ENCODE results near the gene GJB3. TPM values are rescaled to one million over a fixed set of nuclear protein-coding genes. Genes with fewer than 3 reads are reported as not detected.
"Not testable (repeated sequence)": the region's sequence is repeated elsewhere in the genome, so short reads cannot be mapped to it uniquely, and the experiment has no call there.

The GJB3 gene
- total and polyA plus RNA-seq, 2 donors: 0.66 to 4.5 TPM

GRCh38 chr1:34768856-34769255 is 12.2 kb upstream of the GJB3 start:
- H3K9me3 ChIP-seq (ENCODE audit: control insufficient read depth in 2 of 2, insufficient read depth in 1 of 2, low read length in 1 of 2): no peaks in the 10 kb centered on the region
- H3K27ac ChIP-seq (ENCODE audit: low read depth in 1 of 2, low read length in 1 of 2): no peak overlapping the region
- H3K4me1 ChIP-seq (ENCODE audit: control insufficient read depth in 2 of 2, insufficient read depth in 2 of 2, low read length in 2 of 2): no peaks in the 10 kb centered on the region
- WGBS: 92% methylated on average over 3 of the region's 3 CpGs
- no peaks in the 10 kb centered on the region for H3K36me3 ChIP-seq (ENCODE audit: control insufficient read depth in 2 of 2, insufficient read depth in 2 of 2, low read length in 1 of 2)
- H3K4me3 ChIP-seq (ENCODE audit: low read length in 2 of 2): no peak overlapping the region
- H3K27me3 ChIP-seq (ENCODE audit: control insufficient read depth in 2 of 2, insufficient read depth in 1 of 2, low read length in 1 of 2): no peaks in the 10 kb centered on the region
- no peak for DNase-seq (ENCODE audit: low read depth in 6 of 9, low spot score in 9 of 9)

- Histone ChIP-seq H3K9me3 (ENCODE audit: control insufficient read depth in 2 of 2, insufficient read depth in 1 of 2, low read length in 1 of 2) (no peaks in the 10 kb centered on the region), H3K27me3 (ENCODE audit: control insufficient read depth in 2 of 2, insufficient read depth in 1 of 2, low read length in 1 of 2) (no peaks in the 10 kb centered on the region), H3K4me1 (ENCODE audit: control insufficient read depth in 2 of 2, insufficient read depth in 2 of 2, low read length in 2 of 2) (no peaks in the 10 kb centered on the region), H3K36me3 (ENCODE audit: control insufficient read depth in 2 of 2, insufficient read depth in 2 of 2, low read length in 1 of 2) (no peaks in the 10 kb centered on the region), H3K4me3 (ENCODE audit: low read length in 2 of 2) (no peak overlapping the region), H3K27ac (ENCODE audit: low read depth in 1 of 2, low read length in 1 of 2) (no peak overlapping the region)
- 97% methylated on average over 5 of the region's 5 CpGs for WGBS
- DNase-seq (ENCODE audit: low read depth in 6 of 9, low spot score in 9 of 9): no peak
Observed at GRCh38 chr1:34770891-34771504, 10.0 kb upstream of the GJB3 start.

- DNase-seq (ENCODE audit: low read depth in 6 of 9, low spot score in 9 of 9): no peak
Observed at GRCh38 chr1:34771573-34772371, 9.2 kb upstream of the GJB3 start.

GRCh38 chr1:34773114-34773513 is 7.9 kb upstream of the GJB3 start:
- WGBS: 85% methylated on average over 4 of the region's 4 CpGs

More at GRCh38 chr1:34771573-34772371, 9.2 kb upstream of the GJB3 start:
- H3K36me3 ChIP-seq (ENCODE audit: control insufficient read depth in 2 of 2, insufficient read depth in 2 of 2, low read length in 1 of 2): no peaks in the 10 kb centered on the region
- no peak overlapping the region for H3K27ac ChIP-seq (ENCODE audit: low read depth in 1 of 2, low read length in 1 of 2)
- 97% methylated on average over 16 of the region's 16 CpGs for WGBS
- H3K27me3 ChIP-seq (ENCODE audit: control insufficient read depth in 2 of 2, insufficient read depth in 1 of 2, low read length in 1 of 2): peaks cover 0 to 2% of the 10 kb centered on the region in 2 donors
- no peaks in the 10 kb centered on the region for H3K4me1 ChIP-seq (ENCODE audit: control insufficient read depth in 2 of 2, insufficient read depth in 2 of 2, low read length in 2 of 2)
- H3K4me3 ChIP-seq (ENCODE audit: low read length in 2 of 2): no peak overlapping the region
- H3K9me3 ChIP-seq (ENCODE audit: control insufficient read depth in 2 of 2, insufficient read depth in 1 of 2, low read length in 1 of 2): no peaks in the 10 kb centered on the region

GRCh38 chr1:34774957-34775356 is 6.1 kb upstream of the GJB3 start:
- DNase-seq (ENCODE audit: low read depth in 6 of 9, low spot score in 9 of 9): no peak
- H3K9me3 ChIP-seq (ENCODE audit: control insufficient read depth in 2 of 2, insufficient read depth in 1 of 2, low read length in 1 of 2): no peaks in the 10 kb centered on the region
- no peak overlapping the region for H3K27ac ChIP-seq (ENCODE audit: low read depth in 1 of 2, low read length in 1 of 2)
- no peak overlapping the region for H3K4me3 ChIP-seq (ENCODE audit: low read length in 2 of 2)
- H3K36me3 ChIP-seq (ENCODE audit: control insufficient read depth in 2 of 2, insufficient read depth in 2 of 2, low read length in 1 of 2): no peaks in the 10 kb centered on the region
- peaks cover 3 to 13% of the 10 kb centered on the region in 2 donors for H3K27me3 ChIP-seq (ENCODE audit: control insufficient read depth in 2 of 2, insufficient read depth in 1 of 2, low read length in 1 of 2)
- H3K4me1 ChIP-seq (ENCODE audit: control insufficient read depth in 2 of 2, insufficient read depth in 2 of 2, low read length in 2 of 2): peaks cover 0 to 2% of the 10 kb centered on the region in 2 donors
- WGBS: 80% methylated on average over 8 of the region's 8 CpGs

More at GRCh38 chr1:34773114-34773513, 7.9 kb upstream of the GJB3 start:
- not testable (repeated sequence) for H3K27me3 ChIP-seq (ENCODE audit: control insufficient read depth in 2 of 2, insufficient read depth in 1 of 2, low read length in 1 of 2); H3K9me3 ChIP-seq (ENCODE audit: control insufficient read depth in 2 of 2, insufficient read depth in 1 of 2, low read length in 1 of 2); H3K4me1 ChIP-seq (ENCODE audit: control insufficient read depth in 2 of 2, insufficient read depth in 2 of 2, low read length in 2 of 2); H3K27ac ChIP-seq (ENCODE audit: low read depth in 1 of 2, low read length in 1 of 2); H3K4me3 ChIP-seq (ENCODE audit: low read length in 2 of 2); H3K36me3 ChIP-seq (ENCODE audit: control insufficient read depth in 2 of 2, insufficient read depth in 2 of 2, low read length in 1 of 2); DNase-seq (ENCODE audit: low read depth in 6 of 9, low spot score in 9 of 9)

GRCh38 chr1:34776911-34777310 is 4.1 kb upstream of the GJB3 start:
- Histone ChIP-seq H3K27me3 (ENCODE audit: control insufficient read depth in 2 of 2, insufficient read depth in 1 of 2, low read length in 1 of 2) (peaks cover 11 to 33% of the 10 kb centered on the region in 2 donors), H3K4me1 (ENCODE audit: control insufficient read depth in 2 of 2, insufficient read depth in 2 of 2, low read length in 2 of 2) (peaks cover 0 to 2% of the 10 kb centered on the region in 2 donors), H3K4me3 (ENCODE audit: low read length in 2 of 2) (no peak overlapping the region), H3K9me3 (ENCODE audit: control insufficient read depth in 2 of 2, insufficient read depth in 1 of 2, low read length in 1 of 2) (no peaks in the 10 kb centered on the region), H3K27ac (ENCODE audit: low read depth in 1 of 2, low read length in 1 of 2) (no peak overlapping the region), H3K36me3 (ENCODE audit: control insufficient read depth in 2 of 2, insufficient read depth in 2 of 2, low read length in 1 of 2) (no peaks in the 10 kb centered on the region)
- no peak for DNase-seq (ENCODE audit: low read depth in 6 of 9, low spot score in 9 of 9)
- 46% methylated on average over 3 of the region's 3 CpGs for WGBS

GRCh38 chr1:34777519-34778321 is 3.3 kb upstream of the GJB3 start:
- Histone ChIP-seq H3K4me1 (ENCODE audit: control insufficient read depth in 2 of 2, insufficient read depth in 2 of 2, low read length in 2 of 2) (peaks cover 0 to 2% of the 10 kb centered on the region in 2 donors), H3K27ac (ENCODE audit: low read depth in 1 of 2, low read length in 1 of 2) (no peak overlapping the region), H3K4me3 (ENCODE audit: low read length in 2 of 2) (no peak overlapping the region), H3K36me3 (ENCODE audit: control insufficient read depth in 2 of 2, insufficient read depth in 2 of 2, low read length in 1 of 2) (no peaks in the 10 kb centered on the region), H3K9me3 (ENCODE audit: control insufficient read depth in 2 of 2, insufficient read depth in 1 of 2, low read length in 1 of 2) (no peaks in the 10 kb centered on the region), H3K27me3 (ENCODE audit: control insufficient read depth in 2 of 2, insufficient read depth in 1 of 2, low read length in 1 of 2) (peaks cover 15 to 41% of the 10 kb centered on the region in 2 donors)
- no peak for DNase-seq (ENCODE audit: low read depth in 6 of 9, low spot score in 9 of 9)
- WGBS: 73% methylated on average over 10 of the region's 10 CpGs

- no peaks in the 10 kb centered on the region for H3K36me3 ChIP-seq (ENCODE audit: control insufficient read depth in 2 of 2, insufficient read depth in 2 of 2, low read length in 1 of 2)
- peaks cover 15 to 48% of the 10 kb centered on the region in 2 donors for H3K27me3 ChIP-seq (ENCODE audit: control insufficient read depth in 2 of 2, insufficient read depth in 1 of 2, low read length in 1 of 2)
- H3K27ac ChIP-seq (ENCODE audit: low read depth in 1 of 2, low read length in 1 of 2): no peak overlapping the region
- DNase-seq (ENCODE audit: low read depth in 6 of 9, low spot score in 9 of 9): no peak
- 92% methylated on average over 6 of the region's 6 CpGs for WGBS
- no peaks in the 10 kb centered on the region for H3K9me3 ChIP-seq (ENCODE audit: control insufficient read depth in 2 of 2, insufficient read depth in 1 of 2, low read length in 1 of 2)
- peaks cover 0 to 2% of the 10 kb centered on the region in 2 donors for H3K4me1 ChIP-seq (ENCODE audit: control insufficient read depth in 2 of 2, insufficient read depth in 2 of 2, low read length in 2 of 2)
- H3K4me3 ChIP-seq (ENCODE audit: low read length in 2 of 2): no peak overlapping the region
Observed at GRCh38 chr1:34778381-34778780, 2.6 kb upstream of the GJB3 start.

- Histone ChIP-seq H3K27ac (ENCODE audit: low read depth in 1 of 2, low read length in 1 of 2) (no peak overlapping the region), H3K36me3 (ENCODE audit: control insufficient read depth in 2 of 2, insufficient read depth in 2 of 2, low read length in 1 of 2) (no peaks in the 10 kb centered on the region), H3K4me1 (ENCODE audit: control insufficient read depth in 2 of 2, insufficient read depth in 2 of 2, low read length in 2 of 2) (peaks cover 0 to 2% of the 10 kb centered on the region in 2 donors), H3K4me3 (ENCODE audit: low read length in 2 of 2) (no peak overlapping the region), H3K9me3 (ENCODE audit: control insufficient read depth in 2 of 2, insufficient read depth in 1 of 2, low read length in 1 of 2) (no peaks in the 10 kb centered on the region), H3K27me3 (ENCODE audit: control insufficient read depth in 2 of 2, insufficient read depth in 1 of 2, low read length in 1 of 2) (peaks cover 15 to 53% of the 10 kb centered on the region in 2 donors)
- DNase-seq (ENCODE audit: low read depth in 6 of 9, low spot score in 9 of 9): no peak
- 96% methylated on average over 5 of the region's 5 CpGs for WGBS
Observed at GRCh38 chr1:34779005-34779404, 2.0 kb upstream of the GJB3 start.

Data from thymus (tissue), 11 donors.